T-helper 17 cell (primary cell): ENCODE data around the gene CTNND2. TPM values are rescaled to one million over a fixed set of nuclear protein-coding genes. Genes with fewer than 3 reads are reported as not detected.
"Not testable (repeated sequence)": the region's sequence is repeated elsewhere in the genome, so short reads cannot be mapped to it uniquely, and the experiment has no call there.

ENCODE experiments used
- ATAC-seq: fragments of 150-1000 bp; cut with Tn5 transposase; 2 replicates; pipeline ENCODE4 v1.10.0; 2021; ENCODE audit warnings: mild to moderate bottlenecking, moderate library complexity
- DNase-seq, 3 donors: peaks; one replicate each; pipeline versions ENCODE4 v3.0.0 to v3.0.0-alpha.2; 2020 to 2021
- H3K9me3 ChIP-seq: one replicate; pipeline ENCODE4 v1.7.0; 2013; ENCODE audit warnings: low read length, mild to moderate bottlenecking; ENCODE audit not compliant: control insufficient read depth, poor library complexity, severe bottlenecking
- H3K27ac Mint-ChIP-seq: one replicate; pipeline ENCODE4 v1.8.0; 2022; ENCODE audit warnings: mild to moderate bottlenecking, moderate library complexity, mixed read lengths
- H3K27me3 Mint-ChIP-seq: one replicate; pipeline ENCODE4 v1.8.0; 2022; ENCODE audit warnings: mixed read lengths
- H3K36me3 Mint-ChIP-seq: one replicate; pipeline ENCODE4 v1.8.0; 2022; ENCODE audit warnings: low read depth, mixed read lengths
- H3K4me1 Mint-ChIP-seq: one replicate; pipeline ENCODE4 v1.8.0; 2022; ENCODE audit warnings: mild to moderate bottlenecking, mixed read lengths
- H3K4me3 Mint-ChIP-seq: one replicate; pipeline ENCODE4 v1.8.0; 2022; ENCODE audit warnings: mild to moderate bottlenecking, moderate library complexity, mixed read lengths
- total RNA-seq, 4 donors: library from RNA in 2 of 4; stranded (reverse) in 2 of 4; gene quantifications; one replicate each; pipeline ENCODE4 v1.2.3 and lab custom pipeline; 2022 to 2026

The CTNND2 gene
- total RNA-seq, 2 donors from 2014 or later = 0.94 to 1.6 TPM

DNA sequence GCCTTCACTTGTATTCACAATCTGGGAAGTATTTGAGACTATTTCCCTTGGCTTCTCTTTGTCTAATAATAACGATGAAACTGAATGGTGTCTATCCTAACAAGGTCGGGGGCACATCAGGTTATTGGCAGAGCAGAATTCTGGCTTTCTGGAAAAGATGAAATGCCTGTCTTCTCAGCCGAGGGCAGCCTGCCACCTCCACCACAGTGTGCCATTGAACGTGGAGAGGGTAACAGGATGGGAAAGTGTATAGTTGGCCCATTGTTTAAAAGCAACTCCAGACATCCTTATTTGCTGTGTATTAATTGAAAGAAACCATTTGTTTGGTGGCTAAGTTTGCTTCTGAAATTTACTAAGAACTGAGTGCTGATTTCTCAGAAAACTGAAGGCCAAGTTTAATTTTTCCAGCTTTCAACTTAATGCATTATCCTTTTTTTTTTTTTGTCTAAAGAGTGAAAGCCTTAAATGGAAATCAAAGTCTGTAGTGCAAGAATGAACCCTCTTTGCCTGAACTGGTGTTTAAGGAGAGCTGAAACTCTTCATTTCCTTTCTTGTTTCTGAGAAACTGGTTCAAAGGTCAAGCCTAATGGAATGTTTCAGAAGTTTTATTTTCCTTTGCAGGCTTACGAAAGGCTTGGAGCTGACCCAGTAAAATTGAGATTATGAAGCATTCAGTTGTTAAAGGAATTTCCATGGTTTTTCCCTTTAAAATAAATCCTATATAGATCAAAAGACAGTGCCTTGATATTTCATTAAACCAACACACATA, 579.5 kb downstream of the CTNND2 start:
- no peak for ATAC-seq
- Mint-ChIP-seq H3K4me1 (peaks cover 3% of the 10 kb centered on the region), H3K4me3 (no peak overlapping the region), H3K36me3 (no peaks in the 10 kb centered on the region), H3K27ac (no peak overlapping the region), H3K27me3 (no peaks in the 10 kb centered on the region)
- no peak for DNase-seq
- H3K9me3 ChIP-seq = no peaks in the 10 kb centered on the region

DNA sequence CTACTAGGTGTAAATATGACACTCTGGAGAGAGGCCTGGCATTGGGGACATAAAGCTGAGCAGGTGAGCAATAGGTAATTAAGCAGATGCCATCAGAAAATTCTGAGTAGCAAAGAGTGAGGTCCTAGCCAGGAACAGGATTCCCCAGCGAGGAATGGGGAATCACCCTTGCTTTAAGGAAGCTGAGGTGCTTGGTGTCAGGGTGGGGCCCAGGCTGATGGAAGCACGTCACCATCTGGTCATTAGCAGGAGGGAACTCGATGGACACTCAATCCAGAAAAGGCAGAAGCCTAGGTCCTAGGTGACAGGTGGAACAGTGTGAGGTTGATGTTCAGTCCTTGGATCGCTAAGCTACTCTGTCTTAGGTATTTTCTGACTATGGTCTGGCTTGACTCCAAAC, 580.5 kb downstream of the CTNND2 start:
- H3K4me3 Mint-ChIP-seq = no peak overlapping the region
- DNase-seq (no peak), ATAC-seq (no peak)
- no peaks in the 10 kb centered on the region for H3K27me3 Mint-ChIP-seq
- H3K36me3 Mint-ChIP-seq = no peaks in the 10 kb centered on the region
- H3K9me3 ChIP-seq = no peaks in the 10 kb centered on the region
- peaks cover 3% of the 10 kb centered on the region for H3K4me1 Mint-ChIP-seq
- no peak overlapping the region for H3K27ac Mint-ChIP-seq

DNA sequence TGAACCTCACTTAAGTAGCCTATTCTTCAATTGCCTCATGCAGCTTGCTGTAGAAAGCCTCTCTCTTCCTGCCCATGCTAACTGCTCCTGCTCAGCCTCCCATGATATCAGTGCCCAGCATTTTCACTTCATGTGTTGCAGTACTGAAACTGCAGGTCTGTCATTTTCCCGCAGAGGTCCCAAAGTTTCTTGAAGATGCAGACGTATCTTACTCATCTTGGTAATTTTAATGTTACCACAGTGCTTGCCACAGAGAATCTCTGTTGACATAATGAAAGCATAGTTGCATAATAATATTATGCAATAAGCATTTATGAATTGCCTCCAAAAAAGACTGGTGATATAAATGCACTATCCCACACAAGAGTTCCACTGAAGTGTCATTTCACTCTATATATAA, 582.1 kb downstream of the CTNND2 start:
- peaks cover 3% of the 10 kb centered on the region for H3K4me1 Mint-ChIP-seq
- H3K9me3 ChIP-seq = no peaks in the 10 kb centered on the region
- DNase-seq = no peak
- H3K4me3 Mint-ChIP-seq = no peak overlapping the region
- H3K27ac Mint-ChIP-seq = no peak overlapping the region
- ATAC-seq = no peak
- H3K36me3 Mint-ChIP-seq = no peaks in the 10 kb centered on the region
- H3K27me3 Mint-ChIP-seq = no peaks in the 10 kb centered on the region

DNA sequence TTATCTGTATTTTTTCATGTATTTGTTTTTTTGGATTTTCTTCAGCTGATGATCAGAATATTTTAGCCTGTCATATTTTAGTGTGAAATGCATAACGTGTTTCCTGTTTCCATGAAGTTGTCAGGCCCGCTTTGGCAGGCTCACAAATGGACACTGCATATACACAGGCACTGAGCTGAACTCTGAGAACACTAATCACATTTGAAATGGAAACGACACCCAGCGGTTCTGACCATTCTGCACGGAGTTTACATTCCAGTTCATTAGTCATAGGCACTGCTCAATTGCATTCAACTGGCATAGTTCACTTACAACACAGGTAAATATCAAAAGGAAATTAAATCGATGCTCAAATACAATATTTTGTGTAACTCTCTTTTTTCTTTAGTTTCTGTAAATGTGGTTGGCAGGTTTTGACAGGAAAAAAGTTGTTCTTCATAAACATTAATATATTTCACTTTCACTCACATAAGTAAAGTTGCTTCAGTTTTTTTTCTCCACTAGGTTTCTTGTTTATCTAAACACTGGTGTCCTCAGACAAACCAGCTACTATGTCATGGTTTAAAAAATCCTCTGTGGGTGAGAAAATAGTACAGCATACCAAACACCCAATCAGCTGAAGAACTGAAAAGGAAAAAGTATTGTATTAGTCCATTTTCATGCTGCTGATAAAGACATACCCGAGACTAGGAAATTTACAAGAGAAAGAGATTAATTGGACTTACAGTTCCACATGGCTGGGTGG, 584.2 kb downstream of the CTNND2 start:
- no peaks in the 10 kb centered on the region for H3K9me3 ChIP-seq
- ATAC-seq (no peak), DNase-seq (no peak)
- peaks cover 3% of the 10 kb centered on the region for H3K4me1 Mint-ChIP-seq
- no peaks in the 10 kb centered on the region for H3K36me3 Mint-ChIP-seq
- no peak overlapping the region for H3K27ac Mint-ChIP-seq
- H3K4me3 Mint-ChIP-seq = no peak overlapping the region
- no peaks in the 10 kb centered on the region for H3K27me3 Mint-ChIP-seq

DNA sequence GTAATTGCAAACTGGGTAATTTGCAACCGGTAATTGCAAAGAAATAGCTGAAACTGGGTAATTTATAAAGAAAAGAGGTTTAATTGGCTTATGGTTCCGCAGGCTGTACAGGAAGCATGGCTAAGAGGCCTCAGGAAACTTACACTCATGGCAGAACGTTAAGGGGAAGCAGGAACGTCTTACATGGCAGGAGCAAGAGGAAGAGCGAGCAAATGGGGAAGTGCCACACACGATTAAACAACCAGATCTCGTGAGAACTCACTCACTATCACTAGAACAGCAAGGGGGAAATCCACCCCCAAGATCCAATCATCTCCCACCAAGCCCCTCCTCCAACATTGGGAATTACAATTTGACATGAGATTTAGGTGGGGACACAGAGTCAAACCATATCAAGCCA, 590.6 kb downstream of the CTNND2 start:
- DNase-seq, H3K27me3 Mint-ChIP-seq, H3K9me3 ChIP-seq, H3K27ac Mint-ChIP-seq, ATAC-seq, H3K4me1 Mint-ChIP-seq, H3K36me3 Mint-ChIP-seq, H3K4me3 Mint-ChIP-seq: not testable (repeated sequence)

DNA sequence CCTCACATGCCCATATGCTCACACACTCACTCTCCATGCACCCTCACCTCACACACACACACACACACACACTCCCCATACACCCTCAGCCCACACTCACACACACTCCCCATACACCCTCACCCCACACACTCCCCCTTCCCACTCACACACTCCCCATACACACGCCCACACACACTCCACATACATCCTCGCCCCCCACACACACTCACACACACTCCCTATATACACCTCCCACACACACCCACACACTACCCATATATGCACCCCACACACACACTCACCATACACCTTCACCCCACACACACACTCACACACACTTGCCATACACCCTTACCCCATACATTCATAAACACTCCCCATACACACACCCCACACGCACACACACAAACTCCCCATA, 592.5 kb downstream of the CTNND2 start:
- no peaks in the 10 kb centered on the region for H3K9me3 ChIP-seq
- ATAC-seq (no peak), DNase-seq (no peak)
- Mint-ChIP-seq H3K36me3 (no peaks in the 10 kb centered on the region), H3K4me1 (no peaks in the 10 kb centered on the region), H3K27me3 (no peaks in the 10 kb centered on the region), H3K27ac (no peak overlapping the region), H3K4me3 (no peak overlapping the region)

DNA sequence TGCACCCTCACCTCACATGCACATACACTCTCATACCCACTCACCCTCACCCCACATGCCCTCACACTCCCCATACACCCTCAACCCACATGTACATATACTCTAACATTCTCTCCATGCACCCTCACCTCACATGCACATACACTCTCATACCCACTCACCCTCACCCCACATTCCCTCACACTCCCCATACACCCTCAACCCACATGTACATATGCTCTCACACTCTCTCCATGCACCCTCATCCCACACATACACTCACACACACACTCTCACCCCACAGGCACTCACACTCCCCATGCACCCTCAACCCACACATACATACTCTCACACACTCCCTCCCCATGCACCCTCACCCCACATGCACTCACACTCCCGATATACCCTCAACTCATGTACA, 593.0 kb downstream of the CTNND2 start:
- H3K9me3 ChIP-seq = no peaks in the 10 kb centered on the region
- H3K27ac Mint-ChIP-seq = no peak overlapping the region
- no peaks in the 10 kb centered on the region for H3K27me3 Mint-ChIP-seq
- DNase-seq (no peak), ATAC-seq (no peak)
- no peak overlapping the region for H3K4me3 Mint-ChIP-seq
- no peaks in the 10 kb centered on the region for H3K4me1 Mint-ChIP-seq
- H3K36me3 Mint-ChIP-seq = no peaks in the 10 kb centered on the region

DNA sequence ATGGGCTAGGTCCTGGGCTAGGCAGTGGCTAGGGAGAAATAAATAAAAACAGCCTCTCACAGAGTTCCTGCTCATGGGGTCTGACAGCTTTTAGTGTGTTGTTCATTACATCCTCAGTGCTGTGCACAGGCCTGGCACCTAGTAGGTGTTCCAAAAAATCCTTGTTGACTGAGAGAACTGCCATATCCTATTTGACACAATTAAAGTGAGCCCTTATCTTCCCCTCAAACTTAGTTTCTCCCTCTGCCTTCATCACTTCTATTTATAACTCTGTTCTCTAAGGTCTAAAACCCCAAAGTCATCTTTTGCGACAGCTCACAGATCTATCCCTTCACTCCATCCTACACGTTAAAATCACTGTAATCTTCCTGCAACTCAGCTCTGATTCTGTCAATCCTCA, 594.1 kb downstream of the CTNND2 start:
- H3K36me3 Mint-ChIP-seq = no peaks in the 10 kb centered on the region
- no peaks in the 10 kb centered on the region for H3K9me3 ChIP-seq
- H3K27ac Mint-ChIP-seq = no peak overlapping the region
- no peak overlapping the region for H3K4me3 Mint-ChIP-seq
- H3K4me1 Mint-ChIP-seq = peaks cover 3% of the 10 kb centered on the region
- DNase-seq = no peak
- no peaks in the 10 kb centered on the region for H3K27me3 Mint-ChIP-seq
- no peak for ATAC-seq

DNA sequence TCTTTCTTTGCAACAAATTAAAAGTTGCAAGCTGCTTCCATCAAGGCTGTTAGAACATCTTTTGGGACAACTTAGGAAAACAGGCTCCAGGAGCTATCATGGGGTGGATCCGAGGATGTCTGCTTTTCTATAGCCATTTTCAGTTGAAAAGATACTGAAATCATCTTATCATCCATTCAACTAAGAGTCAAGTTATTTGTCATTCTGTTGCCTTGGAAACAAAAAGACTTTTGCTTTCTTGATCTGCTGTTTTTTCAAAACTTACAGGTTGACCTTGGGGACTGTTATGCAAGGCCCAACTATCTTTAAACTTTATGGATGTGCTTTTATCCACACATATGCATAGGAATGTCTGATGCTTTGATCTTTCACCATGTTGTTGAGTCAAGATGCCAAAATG, 597.9 kb downstream of the CTNND2 start:
- Mint-ChIP-seq H3K4me3 (no peak overlapping the region), H3K27me3 (no peaks in the 10 kb centered on the region), H3K27ac (no peak overlapping the region), H3K4me1 (peaks cover 3% of the 10 kb centered on the region), H3K36me3 (no peaks in the 10 kb centered on the region)
- DNase-seq (no peak), ATAC-seq (no peak)
- H3K9me3 ChIP-seq = no peaks in the 10 kb centered on the region

DNA sequence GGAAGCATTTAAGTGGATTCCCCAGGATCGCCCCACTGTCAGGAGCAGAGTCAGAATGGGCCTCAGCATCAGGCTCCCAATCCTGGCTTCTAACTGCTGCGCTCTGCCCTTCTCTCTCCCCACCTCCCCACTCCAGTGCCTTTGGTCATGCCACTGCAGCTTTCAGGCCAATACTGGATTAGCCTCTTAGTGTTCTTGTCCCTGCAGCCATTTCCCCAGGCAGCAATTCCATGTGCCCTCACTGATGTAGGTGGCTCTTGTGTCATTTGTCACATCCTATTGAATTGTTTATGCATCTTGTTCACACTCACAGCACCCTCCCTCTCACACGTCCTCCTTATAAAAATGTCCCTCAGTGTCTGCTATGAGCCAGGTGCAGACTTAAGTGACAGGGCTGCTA, 599.0 kb downstream of the CTNND2 start:
- H3K9me3 ChIP-seq = no peaks in the 10 kb centered on the region
- Mint-ChIP-seq H3K36me3 (no peaks in the 10 kb centered on the region), H3K27me3 (no peaks in the 10 kb centered on the region), H3K4me1 (peaks cover 3% of the 10 kb centered on the region), H3K27ac (no peak overlapping the region), H3K4me3 (no peak overlapping the region)
- ATAC-seq (no peak), DNase-seq (no peak)

DNA sequence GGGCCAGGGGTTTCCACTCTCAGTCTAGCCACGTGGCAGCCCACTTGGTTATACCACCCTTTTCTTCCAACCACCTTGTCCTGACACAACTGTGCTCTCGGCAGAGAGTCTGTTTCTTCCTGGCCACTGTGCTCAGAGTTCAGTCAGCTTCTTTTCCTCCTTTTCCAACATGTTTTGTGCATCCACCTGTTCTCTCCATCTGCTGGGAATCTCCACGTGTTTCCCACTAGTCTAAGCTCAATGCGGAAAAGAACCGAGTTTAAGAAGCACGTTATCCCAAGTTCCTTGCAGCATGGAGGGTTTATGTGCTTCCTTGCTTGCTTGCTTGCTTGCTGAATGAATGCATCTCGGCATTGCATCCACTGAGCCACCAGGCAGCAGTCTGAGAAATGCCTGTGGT, 599.6 kb downstream of the CTNND2 start:
- H3K27ac Mint-ChIP-seq = no peak overlapping the region

DNA sequence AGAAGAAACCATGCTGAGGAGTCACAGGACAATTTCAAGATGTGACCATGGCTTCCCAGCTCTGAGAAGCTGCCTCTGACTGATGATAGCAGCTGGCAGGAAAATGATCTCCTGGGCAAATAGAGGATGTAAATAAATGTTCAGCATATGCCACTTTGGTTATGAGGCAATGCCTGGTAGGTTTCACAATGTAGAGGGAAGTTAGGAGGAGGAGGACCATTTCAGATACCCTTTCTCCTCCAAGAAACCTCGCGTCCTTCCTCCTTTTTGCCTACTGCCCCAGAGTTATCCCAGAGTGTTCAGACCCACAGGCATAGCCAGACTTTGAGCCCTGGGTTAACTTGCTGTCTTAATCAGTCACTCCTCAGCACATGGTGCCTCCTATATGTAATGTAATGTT, 601.6 kb downstream of the CTNND2 start:
- ATAC-seq = no peak
- Mint-ChIP-seq H3K36me3 (no peaks in the 10 kb centered on the region), H3K4me3 (no peak overlapping the region), H3K27me3 (no peaks in the 10 kb centered on the region), H3K27ac (no peak overlapping the region), H3K4me1 (peaks cover 3% of the 10 kb centered on the region)
- H3K9me3 ChIP-seq = no peaks in the 10 kb centered on the region
- DNase-seq = no peak

More for the DNA sequence above, 599.6 kb downstream of the CTNND2 start:
- H3K9me3 ChIP-seq = no peaks in the 10 kb centered on the region
- H3K36me3 Mint-ChIP-seq = no peaks in the 10 kb centered on the region
- no peak for ATAC-seq
- H3K4me3 Mint-ChIP-seq = no peak overlapping the region
- peaks cover 3% of the 10 kb centered on the region for H3K4me1 Mint-ChIP-seq
- DNase-seq = no peak
- no peaks in the 10 kb centered on the region for H3K27me3 Mint-ChIP-seq

DNA sequence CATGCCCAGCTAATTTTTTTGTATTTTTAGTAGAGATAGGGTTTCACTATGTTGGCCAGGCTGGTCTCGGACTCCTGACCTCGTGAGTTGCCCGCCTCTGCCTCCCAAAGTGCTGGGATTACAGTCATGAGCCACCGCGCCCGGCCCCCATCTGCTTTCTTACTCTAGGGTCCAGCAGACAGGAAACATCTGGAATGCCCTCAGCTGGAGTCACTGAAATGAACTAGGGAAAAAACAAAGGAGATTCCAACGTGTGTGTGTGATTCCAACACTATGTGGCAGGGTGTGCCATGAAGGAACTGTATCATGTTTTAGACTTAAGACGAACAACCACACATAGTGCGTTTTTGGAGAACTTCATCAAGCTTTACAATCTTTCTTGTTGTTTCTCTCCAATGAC, 603.1 kb downstream of the CTNND2 start:
- H3K9me3 ChIP-seq = no peaks in the 10 kb centered on the region
- DNase-seq (no peak), ATAC-seq (no peak)
- Mint-ChIP-seq H3K36me3 (no peaks in the 10 kb centered on the region), H3K4me1 (peaks cover 3% of the 10 kb centered on the region), H3K27ac (no peak overlapping the region), H3K27me3 (no peaks in the 10 kb centered on the region), H3K4me3 (no peak overlapping the region)

DNA sequence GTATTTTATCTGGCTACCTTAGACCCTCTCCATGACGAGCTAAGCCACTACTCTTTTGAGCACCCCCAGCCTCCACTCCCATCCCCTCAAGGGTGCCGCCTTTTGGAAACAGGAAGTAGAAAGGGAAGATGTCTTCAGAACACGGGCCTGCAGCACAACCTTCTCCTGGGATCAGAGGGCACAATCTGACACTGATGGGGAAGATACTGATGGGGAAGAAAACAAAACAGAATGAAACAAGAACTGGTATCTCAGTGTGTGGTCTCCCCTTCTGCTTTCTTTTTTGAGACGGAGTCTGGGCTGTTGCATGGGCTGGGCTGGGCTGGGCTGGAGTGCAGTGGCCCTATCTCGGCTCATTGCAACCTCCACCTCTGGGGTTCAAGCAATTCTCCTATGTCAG, 603.5 kb downstream of the CTNND2 start:
- Mint-ChIP-seq H3K27me3 (no peaks in the 10 kb centered on the region), H3K27ac (no peak overlapping the region), H3K4me1 (peaks cover 3% of the 10 kb centered on the region), H3K4me3 (no peak overlapping the region), H3K36me3 (no peaks in the 10 kb centered on the region)
- no peak for ATAC-seq
- no peak for DNase-seq
- H3K9me3 ChIP-seq = no peaks in the 10 kb centered on the region
